HT-29 (cell line): ENCODE measurements around the gene AKAP6. TPM values are rescaled to one million over a fixed set of nuclear protein-coding genes. Genes with fewer than 3 reads are reported as not detected.
A peak's percentile ranks its signal among the peaks of the same experiment; 100 is the strongest.

ENCODE experiments used
- DNase-seq: peaks from one replicate; pipeline ENCODE4 v3.0.0-alpha.2; 2015; ENCODE audit warnings: low spot score
- total RNA-seq: library from RNA; depleted of rRNA; stranded (reverse); fragments of >200 nt; shearing (Covaris generic); gene quantifications from 2 replicates; pipeline ENCODE4 v1.2.3, GENCODE V29; 2014

AKAP6 gene
- total RNA-seq, 1 experiment from 2014 or later = 1.3 TPM

DNA sequence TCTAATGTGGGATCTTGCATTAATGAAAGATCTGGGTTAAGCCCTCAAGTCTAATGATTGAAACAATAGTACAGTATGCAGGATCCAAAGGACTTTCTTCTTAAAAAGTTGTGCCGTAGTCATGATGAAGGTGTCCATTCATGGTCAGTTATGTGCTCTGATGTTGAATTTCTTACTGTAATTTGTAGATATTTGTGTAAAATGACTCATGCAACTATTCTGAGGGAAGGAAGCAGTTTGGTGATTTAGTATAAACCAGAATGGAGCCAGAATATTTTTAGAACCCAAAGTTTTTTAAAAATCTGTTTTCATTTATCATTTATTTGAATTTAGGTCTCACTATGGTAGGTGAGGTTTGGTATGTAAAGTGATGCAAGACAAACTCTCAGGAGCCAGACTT is 151.2 kb downstream of the AKAP6 start:
- DNase-seq = no peak

DNA sequence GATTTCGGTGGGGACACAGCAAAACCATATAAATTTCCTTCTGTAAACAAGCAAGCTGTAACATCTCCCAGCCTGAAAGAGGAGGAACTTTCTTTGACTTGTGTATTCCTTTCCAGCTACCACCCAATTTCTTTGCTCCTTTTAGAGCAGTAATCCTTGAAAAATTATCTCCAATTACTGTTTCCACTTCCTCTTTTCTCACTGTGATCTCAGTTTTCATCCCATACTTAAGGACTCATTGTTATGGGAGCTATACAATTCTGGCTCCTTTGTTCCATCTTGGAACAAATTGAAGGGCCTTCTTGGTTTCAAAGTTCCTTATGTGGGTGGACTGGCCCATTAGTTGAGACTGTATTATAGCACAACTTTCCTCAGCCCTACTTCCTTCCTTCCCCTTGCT is 152.6 kb downstream of the AKAP6 start:
- no peak for DNase-seq

DNA sequence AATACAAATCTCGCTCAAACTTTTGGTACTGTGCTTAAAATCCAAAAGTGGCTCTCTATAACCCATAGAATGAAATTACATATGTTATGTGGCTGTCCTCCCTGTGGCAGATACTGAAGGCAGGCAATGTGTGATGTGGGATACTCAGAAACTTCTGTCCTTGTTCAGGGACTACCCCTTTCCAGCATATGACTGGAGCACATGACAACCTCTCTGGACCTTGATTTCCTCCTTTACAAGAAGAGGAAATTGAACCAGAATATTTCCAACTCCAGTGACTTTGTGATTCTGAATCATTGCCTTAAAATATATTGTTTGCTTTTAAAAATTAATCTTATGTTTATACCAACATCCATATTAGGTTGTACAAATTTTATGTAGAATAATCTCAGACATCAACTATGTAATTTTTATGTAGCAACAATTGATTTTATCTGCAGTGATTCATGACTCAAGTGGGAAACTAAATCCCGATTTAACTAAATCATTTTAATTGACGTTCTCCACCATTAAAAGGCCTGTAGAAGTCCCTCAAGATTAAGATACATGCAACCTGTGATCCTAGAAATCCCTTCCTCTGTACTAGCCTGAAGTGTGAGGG is 162.4 kb downstream of the AKAP6 start:
- no peak for DNase-seq

DNA sequence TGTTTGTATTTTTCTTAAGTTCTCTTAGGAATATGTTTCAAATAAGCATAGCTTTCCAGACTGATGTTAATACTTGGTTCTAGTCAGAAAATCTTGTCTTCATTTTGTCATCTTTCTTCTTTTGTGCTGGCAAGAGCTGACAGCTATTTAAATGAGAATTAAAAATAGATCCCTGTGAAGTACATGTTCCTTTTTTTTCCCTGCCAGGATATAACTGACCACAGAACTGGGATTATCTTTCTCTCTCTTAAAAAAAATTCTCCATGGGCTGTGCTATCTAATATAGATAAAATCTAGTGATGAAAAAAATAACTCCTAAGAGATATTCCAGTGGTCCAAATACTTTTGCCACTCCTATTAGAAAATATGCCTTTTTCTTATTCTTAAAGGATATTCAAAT is 163.4 kb downstream of the AKAP6 start:
- DNase-seq = no peak

DNA sequence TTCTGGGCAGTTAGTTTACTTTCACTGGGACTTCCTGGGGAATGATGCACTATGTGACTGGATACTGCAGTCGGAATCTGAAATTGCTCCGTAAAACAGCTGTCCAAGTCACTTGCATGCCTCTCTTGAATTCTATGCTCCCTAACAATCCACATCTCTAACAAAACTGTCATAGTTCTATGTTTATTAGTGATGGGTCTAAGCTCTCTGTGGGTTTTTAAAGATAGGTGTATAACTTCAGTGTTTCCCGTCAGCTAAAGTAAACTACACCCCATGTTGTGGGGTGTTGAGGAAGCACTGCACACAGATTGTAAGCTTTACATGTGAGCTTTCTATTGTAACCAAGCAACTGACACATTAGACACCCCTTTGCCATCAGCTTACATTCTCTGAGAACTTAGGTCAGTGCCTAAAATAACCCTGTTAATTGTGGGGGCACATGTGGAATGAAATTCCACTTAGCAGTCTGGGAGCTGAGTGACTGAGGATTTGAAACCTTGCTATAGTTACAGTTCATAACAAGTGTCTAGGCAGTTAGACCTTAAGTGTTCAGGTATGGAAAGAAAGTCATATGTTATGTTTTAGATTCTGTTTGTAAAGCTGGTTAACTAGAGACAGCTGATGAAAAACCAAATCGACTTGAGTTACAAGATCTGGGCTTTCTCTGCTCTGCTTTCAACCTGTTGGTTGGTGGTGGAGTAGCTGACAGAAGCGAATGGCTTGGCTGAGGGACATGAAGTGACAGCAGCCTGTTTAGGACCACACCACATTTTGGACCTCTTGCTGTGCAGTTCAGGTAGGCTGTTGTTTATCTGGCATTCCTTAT is 165.7 kb downstream of the AKAP6 start:
- DNase-seq = no peak

DNA sequence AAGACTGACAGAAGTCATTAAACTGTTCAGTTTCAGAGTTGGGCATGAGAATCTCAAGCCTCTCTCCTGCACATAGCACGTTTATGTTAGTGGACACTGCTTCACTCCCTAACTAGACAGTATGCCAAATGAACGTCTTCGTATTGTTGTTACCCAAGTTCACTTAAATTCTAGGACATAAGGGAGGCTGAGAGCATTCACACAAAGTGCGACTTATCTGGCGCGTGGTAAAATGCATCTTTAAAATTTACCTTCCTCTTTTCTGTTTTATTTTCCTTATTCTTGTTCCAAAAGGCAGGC is 166.3 kb downstream of the AKAP6 start:
- no peak for DNase-seq

DNA sequence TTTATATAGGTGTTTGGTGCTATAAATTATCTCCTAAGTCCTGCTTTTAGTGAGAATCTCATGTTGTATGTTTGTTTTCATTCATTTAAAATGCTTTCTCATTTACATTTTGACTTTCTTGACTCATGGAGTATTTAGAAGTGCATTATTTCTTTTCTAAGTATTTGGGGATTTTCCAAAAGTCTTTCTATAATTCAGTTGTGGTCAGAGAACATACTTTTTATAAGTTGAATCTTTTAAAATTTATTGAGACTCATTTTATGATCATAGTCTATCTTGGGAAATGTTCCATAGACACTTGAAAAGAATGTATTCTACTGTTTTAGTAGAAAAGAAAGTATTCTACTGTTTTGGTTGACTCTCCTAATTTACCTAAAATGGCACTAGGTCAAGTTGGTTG is 168.2 kb downstream of the AKAP6 start:
- DNase-seq = no peak

DNA sequence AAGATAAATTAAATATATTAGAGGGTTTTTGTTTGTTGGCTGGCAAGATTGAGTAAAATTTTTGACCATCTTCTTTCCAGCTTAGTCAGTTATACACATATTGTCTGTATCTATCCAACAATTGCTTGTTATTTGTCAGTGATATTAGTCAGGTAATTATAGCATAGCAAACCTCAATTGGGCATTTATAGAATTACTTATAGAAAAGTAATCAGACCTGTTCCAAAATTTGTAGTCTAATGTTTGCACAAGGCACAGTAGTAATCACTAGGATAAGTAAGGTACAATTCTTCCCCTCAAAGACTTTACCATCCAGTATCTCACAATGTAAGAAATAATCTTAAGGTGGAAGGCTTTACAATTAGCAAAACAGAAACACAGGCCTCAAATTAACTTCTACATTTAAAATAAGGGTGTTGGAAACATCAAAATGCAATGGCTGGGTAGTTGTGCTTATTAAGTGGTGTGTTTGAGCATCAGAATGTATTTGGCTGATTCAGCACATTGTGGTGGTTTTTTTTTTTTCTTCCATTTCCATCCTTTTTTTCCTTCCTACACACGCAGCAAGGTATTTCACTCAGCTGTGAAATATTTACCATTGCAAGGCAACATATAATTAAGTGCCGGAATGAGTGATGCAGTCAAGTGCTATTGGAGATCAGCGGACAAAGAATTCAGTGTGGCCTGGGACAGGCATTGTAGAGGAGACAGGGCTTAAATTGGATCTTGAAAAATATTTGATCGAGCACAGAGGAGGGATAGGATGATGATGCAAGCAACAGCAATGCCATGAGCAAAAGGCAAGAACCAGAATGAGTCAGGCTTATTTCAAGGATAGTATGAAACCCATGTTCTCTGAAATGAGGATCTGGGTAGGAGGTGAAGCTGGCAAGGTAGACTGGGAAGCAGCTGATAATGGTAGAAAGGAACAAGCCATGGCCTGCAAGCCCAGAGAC is 178.2 kb downstream of the AKAP6 start:
- no peak for DNase-seq

DNA sequence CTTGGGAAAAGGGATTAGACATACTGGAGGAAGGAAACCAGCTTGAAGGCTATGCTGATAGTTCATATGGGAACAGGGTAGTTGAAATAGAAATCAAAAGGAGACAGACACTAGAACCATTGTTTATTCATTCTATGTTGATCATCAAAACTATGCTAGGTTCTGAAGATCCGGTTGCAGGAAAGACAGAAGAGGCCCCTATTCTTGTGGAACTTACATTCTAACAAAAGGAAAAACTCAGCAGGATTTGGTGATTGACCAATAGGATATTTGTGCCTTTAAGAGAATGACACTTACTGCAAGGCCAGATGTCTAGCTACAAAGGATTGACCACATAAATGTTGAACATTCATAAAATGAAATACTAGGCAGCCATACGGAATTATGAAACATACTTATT is 179.2 kb downstream of the AKAP6 start:
- no peak for DNase-seq

DNA sequence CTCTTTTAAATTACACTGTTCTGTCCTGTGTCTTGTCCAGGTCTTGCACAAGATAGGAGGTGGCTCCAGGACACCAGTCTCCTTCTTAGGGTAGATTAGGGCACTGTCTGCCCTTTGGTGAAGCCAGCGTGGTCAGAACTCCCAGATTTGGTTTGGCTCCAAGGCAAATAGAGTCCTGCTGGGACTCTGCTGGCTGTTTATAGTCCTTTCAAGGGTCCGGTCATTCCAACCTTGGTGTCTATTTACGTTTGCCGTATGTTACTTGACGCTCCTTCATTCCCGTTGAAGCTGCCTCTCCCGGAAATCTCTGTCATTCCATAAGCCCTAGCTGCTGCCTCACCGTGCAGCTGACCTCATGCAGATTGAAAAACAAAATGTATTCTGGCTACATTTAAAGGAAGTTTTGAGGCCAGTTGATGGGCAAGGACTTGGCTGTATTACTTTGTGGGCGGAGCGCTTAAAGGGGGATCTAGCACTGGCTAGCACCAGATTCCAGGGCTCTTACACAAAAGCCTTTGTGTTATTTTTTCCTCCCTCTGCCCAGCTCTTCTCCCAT is 180.6 kb downstream of the AKAP6 start:
- DNase-seq = peak; percentile 44

DNA sequence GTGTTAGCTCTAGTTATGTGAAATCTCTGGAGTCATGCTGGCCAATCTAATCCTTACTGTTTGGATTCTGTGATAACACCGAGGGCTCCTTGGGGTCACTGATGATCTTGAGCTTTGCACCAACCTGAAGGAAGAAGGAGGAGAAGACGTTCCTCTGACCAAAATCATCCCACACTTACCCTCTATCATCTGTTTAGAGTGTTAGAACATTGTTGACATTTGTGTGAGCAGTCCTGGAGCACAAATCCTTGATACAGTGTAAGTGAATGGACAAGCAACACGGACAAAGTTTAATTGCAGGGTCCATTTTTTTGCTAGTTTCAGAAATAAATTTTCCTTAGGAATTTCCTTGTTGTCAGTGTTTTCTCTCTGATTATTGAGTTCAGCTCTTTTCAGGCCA is 181.7 kb downstream of the AKAP6 start:
- no peak for DNase-seq

DNA sequence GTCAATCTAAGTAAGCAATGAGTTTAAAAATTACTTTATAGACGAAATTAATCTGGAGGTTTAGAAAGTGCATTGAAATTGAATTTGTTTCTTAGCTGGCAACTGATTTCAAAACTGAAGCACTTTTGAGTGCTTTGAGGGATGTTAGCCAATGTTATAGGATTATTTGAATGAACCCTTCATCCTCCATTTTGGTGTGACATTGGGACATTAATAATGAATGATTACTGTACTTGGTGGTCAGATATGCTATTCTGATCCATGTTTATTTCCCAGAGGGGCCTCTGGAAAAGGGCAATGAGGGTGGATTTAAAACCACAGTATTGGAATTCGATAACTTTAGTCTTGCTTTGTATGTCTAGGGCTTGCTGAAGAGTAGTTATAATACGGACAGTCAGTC is 183.2 kb downstream of the AKAP6 start:
- DNase-seq = no peak

DNA sequence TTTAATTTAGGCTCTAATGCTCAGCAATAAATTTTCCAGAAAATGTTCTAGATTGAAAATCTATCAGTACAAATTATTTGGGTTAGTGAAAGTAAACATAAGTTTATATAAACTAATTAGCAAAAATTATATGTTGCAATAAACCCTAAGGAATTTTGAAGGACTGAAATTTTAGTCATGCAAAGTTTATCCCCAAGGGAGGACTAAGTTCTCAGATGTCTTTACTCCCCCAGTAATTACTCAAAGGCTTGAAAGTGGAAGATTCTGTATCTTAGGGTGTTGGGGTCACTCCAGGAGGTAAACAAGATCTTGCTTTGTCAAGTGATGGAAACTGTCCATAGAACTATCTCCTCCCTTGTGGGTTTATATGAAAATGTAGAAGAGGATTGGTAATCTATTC is 183.7 kb downstream of the AKAP6 start:
- DNase-seq = no peak

DNA sequence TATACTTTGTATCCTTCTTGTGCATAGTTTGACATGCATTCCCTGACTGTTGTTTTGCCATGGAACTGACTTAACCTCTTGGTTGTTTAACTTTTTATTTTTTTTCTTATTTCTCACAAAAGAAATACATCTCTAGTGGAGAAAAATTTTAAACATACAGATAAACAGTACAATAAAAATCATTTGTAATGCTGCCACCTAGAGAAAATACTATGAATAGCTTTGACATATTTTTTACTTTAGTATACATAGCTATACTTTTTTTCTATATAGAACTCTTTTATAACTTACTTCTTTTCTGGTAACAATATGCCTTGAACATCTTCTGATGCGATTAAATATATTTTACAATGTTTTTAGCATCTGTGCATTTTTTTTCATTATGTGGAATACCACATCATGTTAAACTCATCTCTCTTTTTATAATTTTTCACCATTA is 184.5 kb downstream of the AKAP6 start:
- peak; percentile 52 for DNase-seq

DNA sequence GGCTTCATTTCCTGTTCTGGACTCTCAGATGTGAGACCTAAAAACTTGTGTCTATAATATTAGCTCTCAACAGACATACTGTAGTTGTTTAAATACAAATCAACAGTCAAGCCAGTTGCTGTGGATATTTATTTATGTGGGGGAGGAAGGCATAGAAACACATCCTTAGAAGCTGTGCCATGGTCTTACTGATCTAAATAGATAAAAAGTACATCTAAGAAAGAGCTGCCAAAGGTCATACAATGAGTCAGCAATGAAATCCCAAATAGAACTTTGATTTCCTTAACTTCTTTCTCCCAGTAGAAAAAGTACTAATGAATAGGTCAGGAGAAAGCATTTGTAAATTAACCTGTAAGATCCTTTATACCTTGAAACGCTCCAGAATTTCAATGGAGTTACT is 185.1 kb downstream of the AKAP6 start:
- no peak for DNase-seq

DNA sequence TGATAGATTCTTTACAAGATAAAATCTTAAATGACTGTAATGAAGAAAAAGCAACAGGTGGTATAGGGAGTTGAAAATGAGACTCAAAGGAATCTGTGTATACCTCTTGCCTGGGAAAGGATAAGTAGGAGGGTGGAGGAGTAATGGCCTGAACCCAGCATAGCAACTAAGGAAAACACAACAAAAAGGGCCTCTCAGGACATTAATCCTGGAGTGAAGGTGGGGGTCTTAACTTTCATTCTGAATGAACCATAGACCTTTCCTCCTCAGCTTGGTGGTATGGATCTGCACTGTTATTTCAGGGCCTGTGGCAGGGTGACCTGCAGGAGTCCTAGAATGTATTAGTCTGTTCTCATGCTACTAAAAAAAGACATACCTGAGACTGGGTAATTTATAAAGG is 185.6 kb downstream of the AKAP6 start:
- peak; percentile 37 for DNase-seq

DNA sequence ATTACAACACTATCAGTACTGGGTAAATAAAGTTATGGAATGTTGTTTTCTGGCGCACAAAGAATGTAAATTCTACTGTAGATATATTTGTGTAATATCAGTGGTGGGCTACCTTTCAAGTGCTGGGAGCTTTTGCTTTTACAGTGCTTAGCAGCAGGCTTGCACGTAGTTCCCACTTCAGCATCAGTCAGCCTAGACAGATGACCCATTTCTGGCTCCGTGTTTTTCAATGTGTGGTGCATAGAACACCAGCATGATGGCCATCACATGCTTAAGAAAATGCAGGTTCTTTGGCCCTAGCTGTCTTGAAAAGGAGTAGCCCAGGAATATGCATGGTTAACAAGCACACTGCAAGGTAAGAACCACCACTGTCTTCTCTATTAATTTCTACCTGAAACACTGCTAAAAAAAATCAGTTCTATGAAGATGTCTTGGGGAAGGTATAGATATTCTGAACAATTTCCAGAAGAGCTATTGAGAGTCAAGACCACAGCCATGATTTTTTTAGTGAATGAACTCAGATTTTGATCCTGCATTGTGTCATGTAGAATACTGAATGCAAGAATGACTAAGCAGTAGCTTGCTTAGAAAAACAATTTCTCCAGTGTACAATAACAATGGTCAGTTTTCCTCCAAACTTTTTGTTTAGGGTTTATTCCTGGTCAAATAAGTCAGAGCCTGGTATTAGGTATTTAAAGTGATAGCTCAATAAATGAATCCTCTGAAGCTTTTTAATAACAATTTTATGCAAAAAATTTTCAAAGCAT is 195.7 kb downstream of the AKAP6 start:
- no peak for DNase-seq

DNA sequence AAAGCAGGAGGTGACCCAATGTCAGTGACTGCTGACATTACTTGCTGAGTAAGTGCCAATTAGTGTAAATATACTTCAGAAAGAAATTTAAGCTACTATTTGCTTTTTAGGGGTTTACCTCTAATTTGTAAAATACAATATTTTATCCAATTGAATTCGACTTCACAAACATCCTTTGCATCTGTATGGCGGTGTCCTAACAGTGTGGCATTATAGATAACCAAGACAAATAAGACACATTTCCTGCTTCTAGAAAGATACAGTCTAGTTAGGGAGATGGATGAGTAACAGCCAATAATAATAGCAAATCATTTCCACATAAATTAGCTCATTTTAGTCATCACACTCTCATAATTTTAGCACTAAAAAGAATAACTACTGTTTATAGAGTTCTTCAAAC is 196.5 kb downstream of the AKAP6 start:
- DNase-seq = no peak

DNA sequence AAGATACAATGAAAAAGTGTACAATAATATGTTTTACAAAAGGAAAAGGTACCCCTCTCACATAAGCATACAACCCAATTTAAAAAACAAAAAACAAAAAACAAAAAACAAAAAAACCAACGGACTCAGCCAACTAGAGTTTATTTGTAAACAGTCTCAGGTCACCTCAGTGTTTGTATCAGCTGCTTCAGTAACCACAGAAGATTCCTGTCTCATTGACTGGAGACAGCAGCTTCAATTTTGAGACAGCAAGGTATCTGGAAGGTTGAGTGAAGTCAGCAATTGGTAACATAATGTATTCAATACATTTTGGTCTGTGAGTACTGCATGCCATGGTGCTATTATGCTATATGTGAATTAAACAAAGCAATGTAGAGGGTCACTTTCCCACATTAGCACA is 201.7 kb downstream of the AKAP6 start:
- no peak for DNase-seq

DNA sequence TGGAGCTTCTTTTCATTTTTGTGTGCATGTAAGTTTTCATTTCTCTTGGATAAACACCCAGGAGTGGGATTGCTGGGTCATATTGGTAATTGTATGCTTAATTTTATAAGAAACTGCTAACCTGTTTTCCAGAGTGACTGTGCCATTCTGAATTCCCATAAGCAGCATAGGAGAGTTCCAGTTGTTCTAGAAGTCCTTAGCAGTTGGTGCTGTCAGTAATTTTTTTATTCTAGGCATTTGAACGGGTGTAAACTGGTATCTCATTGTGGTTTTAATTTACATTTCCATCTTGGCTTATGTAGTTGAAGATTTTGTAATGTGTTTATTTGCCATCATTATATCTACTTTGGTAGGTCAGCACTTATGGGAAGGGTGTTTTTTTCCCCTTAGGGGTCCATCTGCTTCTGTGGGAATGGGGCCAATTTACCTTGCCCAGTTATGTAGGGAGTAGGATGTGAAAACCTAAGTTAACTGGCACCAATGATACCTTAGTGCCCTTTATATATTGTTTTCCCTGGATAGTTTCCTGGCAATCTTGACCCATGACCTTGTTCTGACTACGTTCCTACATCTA is 202.9 kb downstream of the AKAP6 start:
- DNase-seq = no peak

DNA sequence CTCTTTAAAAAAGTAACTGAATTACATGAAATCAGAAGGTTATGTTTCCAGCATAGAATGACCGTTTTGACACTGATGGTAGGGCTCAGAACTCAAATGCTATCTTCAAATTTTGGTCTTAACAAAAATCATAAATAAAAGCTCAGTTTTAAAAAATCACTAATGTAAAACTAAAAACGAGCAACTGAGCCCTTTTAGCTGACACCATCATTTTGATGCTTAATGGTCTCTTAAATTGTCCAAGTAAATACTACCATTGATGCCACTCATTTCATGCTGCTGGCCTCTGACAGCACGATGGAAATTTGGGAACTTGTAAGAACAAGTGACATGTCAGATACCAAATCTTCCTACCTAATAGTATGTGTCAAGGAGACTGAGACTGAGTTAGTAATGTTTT is 205.0 kb downstream of the AKAP6 start:
- no peak for DNase-seq
